Calu3 (cell line): Measurements from ENCODE around the gene GLRA3. TPM values are rescaled to one million over a fixed set of nuclear protein-coding genes. Genes with fewer than 3 reads are reported as not detected.

Experiments
- BruUV-seq: library from RNA; stranded (reverse); fragments of 400-500 nt; replicated peaks from 2 replicates; lab custom pipeline; 2021; lab: Mats Ljungman, UMichigan
- CTCF ChIA-PET: fragments of 300-600 bp; sonication (Branson Sonifier 250); formaldehyde crosslinking; loops from one replicate; lab custom pipeline; 2022; ENCODE audit warnings: antibody characterized with exemption; lab: Charles Lee
- DNase-seq: peaks from one replicate; pipeline ENCODE4 v3.0.0; 2022
- H3K27ac Mint-ChIP-seq: one replicate; pipeline ENCODE4 v1.8.0; 2022; ENCODE audit warnings: mixed read lengths; ENCODE audit not compliant: unreplicated experiment
- H3K27me3 Mint-ChIP-seq: one replicate; pipeline ENCODE4 v1.8.0; 2022; ENCODE audit warnings: mixed read lengths; ENCODE audit not compliant: unreplicated experiment
- H3K36me3 Mint-ChIP-seq: one replicate; pipeline ENCODE4 v1.8.0; 2022; ENCODE audit warnings: mild to moderate bottlenecking, moderate library complexity, mixed read lengths; ENCODE audit not compliant: insufficient read depth, unreplicated experiment
- H3K4me1 Mint-ChIP-seq: one replicate; pipeline ENCODE4 v1.8.0; 2022; ENCODE audit warnings: mild to moderate bottlenecking, low read depth, mixed read lengths; ENCODE audit not compliant: unreplicated experiment
- H3K4me3 Mint-ChIP-seq: one replicate; pipeline ENCODE4 v1.8.0; 2022; ENCODE audit warnings: mild to moderate bottlenecking, low read depth, moderate library complexity, mixed read lengths; ENCODE audit not compliant: unreplicated experiment
- H3K9me3 Mint-ChIP-seq: one replicate; pipeline ENCODE4 v1.8.0; 2022; ENCODE audit warnings: low read depth, mixed read lengths; ENCODE audit not compliant: unreplicated experiment
- CTCF ChIP-seq: fragments of 200-600 bp; IDR thresholded peaks from one replicate; pipeline ENCODE4 v1.8.0; 2022; ENCODE audit warnings: antibody characterized with exemption; ENCODE audit not compliant: unreplicated experiment
- intact Hi-C: fragments of 100-400 bp; cut with micrococcal nuclease; formaldehyde crosslinking; loops from one replicate; pipeline ENCODE4 v1.10.0; 2022; ENCODE audit not compliant: unreplicated experiment
- total RNA-seq: library from RNA; stranded (reverse); gene quantifications from 2 replicates; pipeline ENCODE4 v1.2.3, GENCODE V29; 2022

Gene GLRA3
- total RNA-seq, 1 experiment from 2014 or later = 0.07 TPM

- Mint-ChIP-seq H3K4me3 (no peak overlapping the region), H3K27ac (no peak overlapping the region), H3K27me3 (no peaks in the 10 kb centered on the region), H3K4me1 (peaks cover 3% of the 10 kb centered on the region), H3K36me3 (no peaks in the 10 kb centered on the region), H3K9me3 (no peaks in the 10 kb centered on the region)
- CTCF ChIA-PET = no interaction called here
- no TSS peak for BruUV-seq
- intact Hi-C loops = no loop called here
- DNase-seq = peak; percentile 6
- no peak for TF ChIP-seq CTCF
These were observed 159.8 kb downstream of the GLRA3 start for GRCh38 chr4:174669270-174669669.

GRCh38 chr4:174665799-174666198 lies 163.2 kb downstream of the GLRA3 start:
- TF ChIP-seq CTCF = no peak
- DNase-seq = no peak
- Mint-ChIP-seq H3K36me3 (no peaks in the 10 kb centered on the region), H3K4me1 (peaks cover 13% of the 10 kb centered on the region), H3K27me3 (no peaks in the 10 kb centered on the region), H3K27ac (no peak overlapping the region), H3K4me3 (no peak overlapping the region), H3K9me3 (no peaks in the 10 kb centered on the region)
- intact Hi-C loops = no loop called here
- CTCF ChIA-PET = no interaction called here
- BruUV-seq = no TSS peak

GRCh38 chr4:174663216-174663615 lies 165.8 kb downstream of the GLRA3 start:
- no TSS peak for BruUV-seq
- Mint-ChIP-seq H3K36me3 (no peaks in the 10 kb centered on the region), H3K4me1 (peaks cover 13% of the 10 kb centered on the region), H3K27me3 (no peaks in the 10 kb centered on the region), H3K4me3 (no peak overlapping the region), H3K9me3 (no peaks in the 10 kb centered on the region), H3K27ac (no peak overlapping the region)
- no peak for DNase-seq
- no peak for TF ChIP-seq CTCF
- intact Hi-C loops = no loop called here
- CTCF ChIA-PET = no interaction called here

- no TSS peak for BruUV-seq
- Mint-ChIP-seq H3K36me3 (no peaks in the 10 kb centered on the region), H3K27me3 (no peaks in the 10 kb centered on the region), H3K4me1 (no peaks in the 10 kb centered on the region), H3K9me3 (no peaks in the 10 kb centered on the region), H3K27ac (no peak overlapping the region), H3K4me3 (no peak overlapping the region)
- TF ChIP-seq CTCF = no peak
- no peak for DNase-seq
- intact Hi-C loops = no loop called here
- CTCF ChIA-PET = no interaction called here
These were observed 170.8 kb downstream of the GLRA3 start for GRCh38 chr4:174658246-174658645.
